GM19463 (cell line): ENCODE data around the gene GJD3.
"Not testable (repeated sequence)": the region's sequence is repeated elsewhere in the genome, so short reads cannot be mapped to it uniquely, and the experiment has no call there.

ENCODE experiments used
- ATAC-seq: cut with Tn5 transposase; IDR thresholded peaks from one replicate; pipeline ENCODE4 v1.9.1; 2021; ENCODE audit warnings: mild to moderate bottlenecking, moderate library complexity; ENCODE audit not compliant: unreplicated experiment

The GJD3 gene, protein sequence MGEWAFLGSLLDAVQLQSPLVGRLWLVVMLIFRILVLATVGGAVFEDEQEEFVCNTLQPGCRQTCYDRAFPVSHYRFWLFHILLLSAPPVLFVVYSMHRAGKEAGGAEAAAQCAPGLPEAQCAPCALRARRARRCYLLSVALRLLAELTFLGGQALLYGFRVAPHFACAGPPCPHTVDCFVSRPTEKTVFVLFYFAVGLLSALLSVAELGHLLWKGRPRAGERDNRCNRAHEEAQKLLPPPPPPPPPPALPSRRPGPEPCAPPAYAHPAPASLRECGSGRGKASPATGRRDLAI

DNA sequence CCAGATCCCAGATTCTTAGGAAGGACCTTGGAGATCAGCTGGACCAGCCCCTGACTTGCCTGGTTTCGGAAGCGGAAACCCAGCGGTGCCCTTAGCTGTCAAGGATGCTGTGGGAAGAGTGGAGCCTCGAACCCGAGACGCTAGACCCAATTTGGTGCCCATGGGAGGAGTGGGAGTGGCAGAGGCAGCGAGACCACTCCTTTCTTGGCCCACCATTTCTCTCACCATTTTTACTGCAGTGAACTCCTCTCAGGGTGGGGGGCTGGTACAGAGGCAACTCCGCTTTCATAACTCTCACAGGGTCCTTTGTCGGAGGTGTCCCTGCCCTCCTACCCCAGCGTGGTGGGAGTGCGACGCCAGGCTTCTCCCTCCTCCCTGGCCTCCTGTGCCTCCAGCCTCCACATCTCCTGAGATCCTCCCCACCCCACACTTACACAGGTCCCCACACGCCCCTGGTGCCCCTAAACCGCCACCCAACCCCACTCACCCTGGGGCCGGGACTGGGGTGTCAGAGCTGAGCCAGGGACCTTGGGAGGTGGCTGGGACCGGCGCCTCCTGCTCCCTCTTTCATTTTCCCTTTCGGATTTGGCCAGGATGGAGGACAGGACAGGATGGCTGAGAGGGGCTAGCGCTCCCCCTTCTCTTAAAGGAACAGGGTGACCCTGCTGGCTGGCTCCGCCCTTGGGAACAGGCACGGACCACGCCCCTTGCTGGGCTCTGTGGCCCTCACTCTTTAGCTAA lies at the start of gene GJD3:
GJD3 (minus strand) TSS at position 617 of the 741 bp plus-strand sequence. CDS start 922 bp downstream, outside the sequence.
- ATAC-seq = no peak

DNA sequence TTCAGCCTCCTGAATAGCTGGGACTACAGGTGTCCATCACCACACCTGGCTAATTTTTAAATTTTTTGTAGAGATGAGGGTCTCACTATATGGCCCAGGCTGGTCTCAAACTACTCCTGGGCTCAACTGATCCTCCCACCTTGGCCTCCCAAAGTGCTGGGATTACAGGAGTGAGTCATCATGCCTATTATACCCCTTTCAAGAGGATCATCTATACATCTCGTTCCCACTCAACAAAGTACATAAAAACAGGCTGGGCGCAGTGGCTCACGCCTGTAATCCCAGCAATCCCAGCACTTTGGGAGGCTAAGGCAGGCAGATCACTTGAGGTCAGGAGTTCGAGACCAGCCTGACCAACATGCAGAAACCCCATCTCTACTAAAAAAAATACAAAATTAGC lies 49.8 kb upstream of the GJD3 start:
- ATAC-seq = not testable (repeated sequence)

DNA sequence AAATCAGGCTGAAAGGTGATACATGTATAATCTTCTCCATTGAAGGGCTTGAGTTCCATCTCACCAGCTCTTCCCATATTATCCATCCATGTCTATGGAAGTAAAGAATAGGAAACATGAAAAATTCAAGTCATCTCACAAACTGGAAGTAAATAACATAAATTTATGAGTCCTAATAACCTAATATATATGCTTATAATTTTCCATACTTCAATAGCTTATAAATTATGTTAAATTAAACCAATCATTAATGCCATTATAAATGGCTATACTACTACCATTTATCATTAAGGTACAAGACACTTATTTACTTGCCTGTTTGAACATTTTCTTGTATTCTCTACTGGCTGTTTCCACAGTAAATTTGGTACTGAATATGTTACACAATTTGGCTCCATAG lies 48.3 kb upstream of the GJD3 start:
- no peak for ATAC-seq

DNA sequence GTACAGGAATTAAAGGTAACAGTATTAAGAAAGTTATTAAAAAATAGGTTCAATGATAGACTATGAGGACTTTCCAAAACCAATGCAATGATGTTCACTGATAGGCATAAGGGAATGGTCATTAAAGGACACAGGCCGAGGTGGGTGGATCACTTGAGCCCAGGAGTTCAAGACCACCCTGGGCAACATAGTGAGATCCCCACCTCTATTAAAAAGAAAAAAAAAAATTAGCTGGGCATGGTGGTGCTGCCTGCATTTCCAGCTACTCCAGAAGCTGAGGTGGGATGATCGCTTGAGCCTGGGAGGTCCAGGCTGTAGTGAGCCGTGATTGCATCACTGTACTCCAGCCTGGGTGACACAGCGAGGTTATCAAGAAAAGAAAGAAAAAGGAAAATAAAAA lies 47.3 kb upstream of the GJD3 start:
- no peak for ATAC-seq

DNA sequence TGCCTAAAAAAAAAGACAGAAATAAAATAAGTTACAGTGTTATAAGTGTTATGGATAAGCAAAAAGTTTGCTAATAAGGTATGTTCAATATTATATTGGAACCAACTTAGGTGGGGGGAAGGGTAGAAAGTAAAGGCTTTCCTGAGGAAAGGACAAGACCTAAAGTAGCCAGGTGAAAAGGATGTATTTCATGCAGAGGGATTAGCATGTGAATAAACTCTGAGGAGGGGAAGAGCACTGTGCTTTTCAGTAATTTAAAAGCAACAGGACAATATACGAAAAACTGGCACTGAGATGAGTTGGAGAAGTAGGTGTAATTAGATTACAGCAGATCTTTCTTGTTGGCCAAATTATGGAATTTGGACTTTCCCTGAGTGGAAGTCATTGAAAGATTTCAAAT lies 45.5 kb upstream of the GJD3 start:
- no peak for ATAC-seq

DNA sequence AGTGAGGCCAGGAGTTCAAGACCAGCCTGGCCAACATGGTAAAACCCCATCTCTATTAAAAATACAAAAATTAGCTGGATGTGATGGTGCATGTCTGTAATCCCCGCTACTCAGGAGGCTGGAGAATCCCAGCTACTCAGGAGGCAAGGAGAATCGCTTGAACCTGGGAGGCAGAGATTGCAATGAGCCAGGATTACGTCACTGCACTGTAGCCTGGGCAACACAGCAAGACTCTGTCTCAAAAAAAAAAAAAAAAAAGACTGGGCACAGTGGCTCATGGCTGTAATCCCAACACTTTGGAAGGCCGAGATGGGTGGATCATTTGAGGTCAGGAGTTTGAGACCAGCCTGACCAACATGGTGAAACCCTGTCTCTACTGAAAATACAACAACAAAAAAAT lies 45.0 kb upstream of the GJD3 start:
- not testable (repeated sequence) for ATAC-seq

DNA sequence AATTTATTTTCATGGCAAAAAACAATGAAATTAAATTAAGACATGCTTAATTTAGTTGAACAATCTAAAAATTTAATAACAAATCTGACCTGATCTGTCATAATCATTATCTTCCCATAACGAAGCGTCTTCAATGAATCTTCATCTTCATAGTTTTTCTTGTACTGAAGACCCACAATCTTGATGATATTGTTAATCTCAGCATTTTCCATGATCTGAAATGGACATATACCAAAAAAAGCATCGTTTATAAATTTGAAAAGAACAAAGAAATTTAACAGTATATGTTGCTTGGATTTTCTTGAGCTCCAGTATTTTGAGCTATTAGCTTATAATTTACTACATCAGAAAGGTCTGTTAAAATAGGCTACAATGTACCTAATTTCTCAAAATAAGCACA lies 42.9 kb upstream of the GJD3 start:
- ATAC-seq = no peak

DNA sequence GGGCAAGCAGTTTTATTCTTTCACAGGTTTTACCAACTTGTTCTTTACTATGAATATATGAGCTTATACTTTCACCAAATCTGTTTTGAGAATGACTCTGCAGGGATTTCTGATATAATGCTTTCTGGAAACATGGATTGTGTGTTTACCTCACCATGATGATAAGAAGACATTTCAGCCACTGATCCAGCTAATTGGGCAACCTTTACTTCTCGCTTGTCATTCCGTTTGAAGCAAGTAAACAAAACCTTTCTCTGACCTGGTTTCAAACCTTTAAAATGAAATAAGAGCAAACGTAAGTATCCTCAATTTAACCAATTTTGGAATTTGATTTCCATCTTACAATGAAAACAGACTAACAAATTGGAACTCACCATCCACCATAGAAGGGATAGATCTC lies 39.5 kb upstream of the GJD3 start:
- no peak for ATAC-seq

DNA sequence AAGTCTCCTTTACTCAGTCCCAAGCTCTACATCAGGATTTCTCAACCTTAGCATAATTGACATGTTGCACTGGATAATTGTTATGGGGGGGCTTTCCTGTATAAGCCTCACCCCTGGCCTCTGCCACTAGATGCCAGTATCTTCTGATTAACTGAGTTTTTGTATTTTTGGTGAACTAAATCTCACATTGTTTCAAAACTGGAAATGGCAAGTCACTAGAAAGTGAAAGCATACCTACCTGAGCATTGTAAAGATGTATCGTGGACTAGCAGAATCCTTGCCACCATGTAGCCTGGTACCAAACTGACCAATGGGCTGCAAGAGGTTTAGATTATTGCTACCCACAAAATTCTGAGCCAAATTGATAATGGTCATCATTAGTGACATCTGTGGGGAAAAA lies 38.1 kb upstream of the GJD3 start:
- ATAC-seq = no peak

DNA sequence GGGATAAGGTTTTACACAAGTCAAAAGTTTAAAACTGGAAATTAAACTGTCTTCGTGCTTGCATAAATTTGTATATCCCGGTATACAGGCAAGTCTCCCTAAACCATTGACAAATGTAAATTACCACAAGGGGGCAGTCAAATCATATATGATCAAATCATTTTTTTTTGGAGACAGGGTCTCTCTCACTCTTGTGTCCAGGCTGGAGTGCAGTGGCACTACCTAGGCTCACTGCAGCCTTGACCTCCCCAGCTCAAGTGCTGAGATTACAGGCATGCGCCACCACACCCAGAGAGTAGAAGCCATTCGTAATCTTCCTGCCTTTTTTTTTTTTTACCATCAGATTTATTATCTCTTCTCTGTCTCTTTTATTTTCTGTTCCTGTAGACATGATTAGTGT lies 34.6 kb upstream of the GJD3 start:
- ATAC-seq = no peak

DNA sequence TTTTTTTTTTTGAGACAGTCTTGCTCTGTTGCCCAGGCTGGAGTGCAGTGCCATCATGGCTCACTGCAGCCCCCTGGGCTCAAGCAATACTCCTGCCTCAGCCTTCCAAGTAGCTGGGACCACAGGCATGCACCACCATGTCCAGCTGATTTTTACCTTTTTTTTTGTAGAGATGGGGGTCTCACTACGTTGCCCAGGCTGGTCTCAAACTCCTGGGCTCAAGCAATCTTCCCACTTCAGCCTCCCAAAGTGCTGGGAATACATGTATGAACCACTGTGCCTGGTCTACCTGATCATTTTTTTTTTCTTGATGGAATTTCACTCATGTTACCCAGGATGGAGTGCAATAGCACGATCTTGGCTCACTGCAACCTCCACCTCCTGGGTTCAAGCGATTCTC lies 22.0 kb upstream of the GJD3 start:
- not testable (repeated sequence) for ATAC-seq

DNA sequence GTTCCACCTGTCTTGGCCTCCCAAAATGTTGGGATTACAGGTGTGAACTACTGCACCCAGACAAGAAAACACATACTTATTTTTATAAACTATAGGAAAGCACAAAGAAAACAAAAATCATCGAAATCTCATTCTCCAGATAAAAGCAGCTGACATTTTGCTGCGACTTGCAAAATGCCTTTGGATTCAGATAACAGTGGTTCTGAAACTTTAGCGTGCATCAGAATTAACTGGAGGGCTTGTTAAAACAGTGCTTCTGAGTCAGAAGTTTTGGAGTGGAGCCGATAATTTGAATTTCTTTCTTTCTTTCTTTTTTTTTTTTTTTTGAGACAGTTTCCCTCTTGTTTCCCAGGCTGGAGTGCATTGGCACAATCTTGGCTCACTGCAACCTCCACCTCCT lies 17.7 kb upstream of the GJD3 start:
- ATAC-seq = no peak

DNA sequence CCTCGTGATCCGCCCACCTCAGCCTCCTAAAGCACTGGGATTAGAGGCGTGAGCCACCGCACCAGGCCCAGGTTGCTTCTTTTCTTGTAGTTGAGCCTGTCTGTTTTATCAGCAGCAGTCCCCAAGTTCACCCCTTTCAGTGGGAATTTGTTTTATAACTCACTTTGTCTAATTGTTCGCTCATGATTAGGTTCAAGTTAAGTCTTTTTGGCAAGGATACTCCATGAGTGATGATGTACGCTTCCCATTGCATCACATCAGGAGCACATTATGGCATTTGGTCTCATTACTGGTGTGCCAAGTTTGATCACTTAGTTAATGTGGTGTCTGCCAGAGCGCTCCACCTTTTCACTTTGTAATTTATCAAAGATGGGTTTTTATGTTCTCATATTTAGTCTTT lies 14.4 kb upstream of the GJD3 start:
- no peak for ATAC-seq

DNA sequence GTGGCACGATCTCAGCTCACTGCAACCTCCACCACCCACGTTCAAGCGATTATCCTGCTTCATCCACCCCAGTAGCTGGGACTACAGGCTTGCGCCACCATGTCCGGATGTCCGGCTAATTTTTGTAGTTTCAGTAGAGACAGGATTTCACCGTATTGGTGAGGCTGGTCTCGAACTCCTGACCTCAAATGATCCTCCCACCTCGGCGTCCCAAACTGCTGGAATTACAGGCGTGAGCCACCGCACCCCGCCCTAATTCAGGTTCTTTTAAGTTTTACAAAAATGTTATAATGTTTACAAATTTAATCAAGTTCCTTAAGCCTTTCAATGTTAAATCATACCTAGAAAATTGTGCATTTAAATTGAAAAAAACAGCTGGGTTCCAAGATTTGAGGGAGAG lies 13.3 kb upstream of the GJD3 start:
- no peak for ATAC-seq

DNA sequence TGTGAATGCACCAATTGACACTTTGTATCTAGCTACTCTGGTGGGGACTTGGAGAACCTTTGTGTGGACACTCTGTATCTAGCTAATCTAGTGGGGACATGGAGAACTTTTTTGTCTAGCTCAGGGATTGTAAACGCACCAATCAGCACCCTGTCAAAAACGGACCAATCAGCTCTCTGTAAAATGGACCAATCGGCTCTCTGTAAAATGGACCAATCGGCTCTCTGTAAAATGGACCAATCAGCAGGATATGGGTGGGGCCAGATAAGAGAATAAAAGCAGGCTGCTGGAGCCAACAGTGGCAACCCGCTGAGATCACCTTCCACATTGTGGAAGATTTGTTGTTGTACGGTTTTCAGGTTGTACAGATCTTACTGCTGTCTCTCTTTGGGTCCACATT lies 12.0 kb upstream of the GJD3 start:
- not testable (repeated sequence) for ATAC-seq

DNA sequence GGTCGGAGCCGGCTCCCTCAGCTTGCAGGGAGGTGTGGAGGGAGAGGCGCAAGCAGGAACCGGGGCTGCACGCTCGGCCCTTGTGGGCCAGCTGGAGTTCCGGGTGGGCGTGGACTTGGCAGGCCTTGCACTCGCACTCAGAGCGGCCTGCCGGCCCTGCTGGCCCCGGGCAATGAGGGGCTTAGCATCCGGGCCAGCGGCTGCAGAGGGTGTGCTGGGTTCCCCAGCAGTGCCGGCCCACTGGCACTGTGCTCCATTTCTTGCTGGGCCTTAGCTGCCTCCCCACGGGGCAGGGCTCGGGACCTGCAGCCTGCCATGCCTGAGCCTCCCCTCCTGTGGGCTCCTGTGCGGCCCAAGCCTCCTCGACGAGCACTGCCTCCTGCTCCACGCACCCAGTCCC lies 11.2 kb upstream of the GJD3 start:
- ATAC-seq = not testable (repeated sequence)

DNA sequence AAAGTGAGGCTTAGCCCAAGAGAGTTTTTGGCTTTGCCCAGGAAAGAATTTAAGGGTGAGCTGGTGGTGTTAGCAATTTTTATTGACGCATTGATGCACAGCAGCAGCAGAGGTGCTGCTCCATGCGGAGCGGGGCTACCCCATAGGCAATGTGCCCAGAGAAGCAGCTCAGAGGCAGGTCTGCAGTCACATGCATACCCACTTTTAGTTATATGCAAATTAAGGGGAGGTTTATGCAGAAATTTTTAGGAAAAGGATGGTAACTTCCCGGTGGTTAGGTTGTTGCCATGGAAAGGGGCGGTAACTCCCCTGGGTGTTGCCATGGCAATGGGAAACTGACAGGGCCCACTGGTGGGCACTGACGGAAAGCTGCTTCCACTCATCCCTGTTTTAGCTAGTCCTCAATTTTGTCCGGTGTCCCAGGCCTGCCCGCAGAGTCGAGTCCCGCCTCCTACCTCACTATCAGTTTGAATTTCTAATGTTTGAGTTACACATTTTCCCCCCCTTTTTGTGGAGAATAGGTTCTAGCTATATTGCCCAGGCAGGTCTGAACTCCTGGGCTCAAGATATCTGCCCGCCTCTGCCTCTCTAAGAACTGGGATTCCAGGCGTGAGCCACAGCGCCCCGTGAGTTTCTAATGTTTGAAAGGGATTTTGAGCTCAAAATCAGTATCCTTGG lies 10.4 kb upstream of the GJD3 start:
- no peak for ATAC-seq

DNA sequence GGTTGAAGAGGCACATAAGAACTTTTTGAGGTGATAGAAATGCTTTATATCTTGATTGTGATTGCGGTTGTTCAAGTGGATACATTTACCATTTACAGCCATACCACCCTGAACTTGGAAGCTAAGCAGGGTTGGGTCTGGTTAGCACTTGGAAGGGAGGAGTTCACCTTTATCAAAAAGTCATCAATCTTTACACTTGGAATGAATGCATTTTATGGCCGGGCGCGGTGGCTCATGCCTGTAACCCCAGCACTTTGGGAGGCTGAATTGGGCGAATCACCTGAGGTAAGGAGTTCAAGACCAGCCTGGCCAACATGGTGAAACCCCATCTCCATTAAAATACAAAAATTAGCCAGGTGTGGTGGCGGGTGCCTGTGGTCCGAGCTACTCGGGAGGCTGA lies 9.5 kb upstream of the GJD3 start:
- no peak for ATAC-seq

DNA sequence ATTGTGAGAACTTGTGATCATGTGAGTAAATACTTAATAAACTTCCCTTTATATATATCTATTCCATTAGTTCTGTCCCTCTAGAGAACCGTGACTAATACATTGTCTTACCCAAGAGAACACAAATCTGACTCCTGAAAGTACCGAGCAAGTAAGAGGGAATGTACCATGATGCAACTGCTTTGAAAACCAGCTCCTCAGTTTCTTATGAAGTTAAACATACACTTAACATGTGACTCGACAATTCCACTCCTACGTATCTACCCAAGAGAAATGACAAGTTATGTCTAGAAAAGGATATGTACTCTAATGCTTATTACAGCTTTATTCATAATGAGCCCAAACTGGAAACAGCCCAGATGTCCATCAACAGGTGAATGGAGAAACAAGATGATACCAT lies 8.8 kb upstream of the GJD3 start:
- no peak for ATAC-seq

DNA sequence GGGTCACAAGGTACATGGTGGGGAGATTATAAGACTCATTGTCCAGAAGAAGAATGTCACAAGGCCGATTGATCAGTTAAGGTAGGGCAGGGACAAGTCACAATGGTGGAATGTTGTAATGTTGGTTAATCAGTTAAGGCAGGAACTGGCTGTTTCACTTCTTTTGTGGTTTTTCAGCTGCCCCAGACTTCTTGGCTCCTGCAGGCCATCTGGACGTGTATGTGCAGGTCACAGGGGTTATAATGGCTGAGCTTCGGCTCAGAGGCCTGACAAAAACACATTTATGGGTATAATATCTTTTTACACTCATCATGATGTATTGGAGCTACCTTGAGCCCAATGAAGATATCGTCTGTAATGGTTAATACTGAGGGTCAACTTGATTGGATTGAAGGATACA lies 8.1 kb upstream of the GJD3 start:
- not testable (repeated sequence) for ATAC-seq

DNA sequence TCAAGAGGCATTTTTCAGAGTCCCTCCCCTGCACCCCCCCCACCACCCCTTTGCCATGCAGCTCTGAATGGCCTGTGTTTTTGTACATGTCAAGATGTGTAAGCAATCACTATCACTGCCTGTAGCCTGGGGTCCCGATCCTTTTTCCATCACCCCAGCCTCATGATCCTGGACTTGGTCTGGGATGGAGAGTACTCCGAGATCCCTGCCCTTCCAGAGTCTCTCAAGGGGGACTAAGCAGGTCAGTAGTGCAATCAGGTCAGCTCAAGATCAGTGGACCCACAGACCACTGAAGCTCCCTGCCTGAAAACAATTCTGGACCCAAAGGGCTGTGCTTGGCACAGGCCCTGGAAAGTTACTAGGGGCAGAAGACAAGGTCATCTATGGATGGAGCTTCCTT lies 7.5 kb upstream of the GJD3 start:
- no peak for ATAC-seq
